HG03565 (cell line): ENCODE results near the gene SLC2A10.

Experiments
- ATAC-seq: cut with Tn5 transposase; IDR thresholded peaks from one replicate; pipeline ENCODE4 v1.9.1; 2021; ENCODE audit warnings: mild to moderate bottlenecking, moderate library complexity; ENCODE audit not compliant: unreplicated experiment

Gene SLC2A10

DNA sequence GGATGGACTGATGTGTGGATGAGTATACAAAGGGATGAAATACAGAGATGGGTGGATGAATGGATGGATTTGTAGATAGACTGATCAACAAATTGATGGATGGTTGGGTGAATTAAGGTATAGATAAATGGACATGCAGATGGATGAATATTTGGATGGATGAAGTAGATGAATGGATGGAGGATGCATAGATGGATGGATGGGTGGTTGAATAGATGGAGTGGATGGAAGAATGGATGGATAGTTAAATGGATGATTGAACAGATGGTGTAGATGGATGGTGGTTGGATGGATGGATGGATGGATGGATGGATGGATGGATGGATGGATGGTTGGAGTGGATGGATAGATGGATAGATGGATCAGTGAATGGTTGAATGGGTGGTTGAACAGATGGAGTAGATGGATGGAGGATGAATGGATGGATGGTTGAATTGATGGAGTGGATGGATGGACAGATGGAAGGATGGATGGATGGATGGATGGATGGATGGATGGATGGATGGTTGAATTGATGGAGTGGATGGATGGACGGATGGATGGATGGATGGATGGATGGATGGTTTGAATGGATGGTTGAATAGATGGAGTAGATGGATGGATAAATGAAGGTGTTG, 15.0 kb downstream of the SLC2A10 start:
- no peak for ATAC-seq

DNA sequence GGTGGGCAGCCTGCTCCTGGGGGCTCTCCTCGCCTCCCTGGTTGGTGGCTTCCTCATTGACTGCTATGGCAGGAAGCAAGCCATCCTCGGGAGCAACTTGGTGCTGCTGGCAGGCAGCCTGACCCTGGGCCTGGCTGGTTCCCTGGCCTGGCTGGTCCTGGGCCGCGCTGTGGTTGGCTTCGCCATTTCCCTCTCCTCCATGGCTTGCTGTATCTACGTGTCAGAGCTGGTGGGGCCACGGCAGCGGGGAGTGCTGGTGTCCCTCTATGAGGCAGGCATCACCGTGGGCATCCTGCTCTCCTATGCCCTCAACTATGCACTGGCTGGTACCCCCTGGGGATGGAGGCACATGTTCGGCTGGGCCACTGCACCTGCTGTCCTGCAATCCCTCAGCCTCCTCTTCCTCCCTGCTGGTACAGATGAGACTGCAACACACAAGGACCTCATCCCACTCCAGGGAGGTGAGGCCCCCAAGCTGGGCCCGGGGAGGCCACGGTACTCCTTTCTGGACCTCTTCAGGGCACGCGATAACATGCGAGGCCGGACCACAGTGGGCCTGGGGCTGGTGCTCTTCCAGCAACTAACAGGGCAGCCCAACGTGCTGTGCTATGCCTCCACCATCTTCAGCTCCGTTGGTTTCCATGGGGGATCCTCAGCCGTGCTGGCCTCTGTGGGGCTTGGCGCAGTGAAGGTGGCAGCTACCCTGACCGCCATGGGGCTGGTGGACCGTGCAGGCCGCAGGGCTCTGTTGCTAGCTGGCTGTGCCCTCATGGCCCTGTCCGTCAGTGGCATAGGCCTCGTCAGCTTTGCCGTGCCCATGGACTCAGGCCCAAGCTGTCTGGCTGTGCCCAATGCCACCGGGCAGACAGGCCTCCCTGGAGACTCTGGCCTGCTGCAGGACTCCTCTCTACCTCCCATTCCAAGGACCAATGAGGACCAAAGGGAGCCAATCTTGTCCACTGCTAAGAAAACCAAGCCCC, 16.0 kb downstream of the SLC2A10 start:
- ATAC-seq = no peak

DNA sequence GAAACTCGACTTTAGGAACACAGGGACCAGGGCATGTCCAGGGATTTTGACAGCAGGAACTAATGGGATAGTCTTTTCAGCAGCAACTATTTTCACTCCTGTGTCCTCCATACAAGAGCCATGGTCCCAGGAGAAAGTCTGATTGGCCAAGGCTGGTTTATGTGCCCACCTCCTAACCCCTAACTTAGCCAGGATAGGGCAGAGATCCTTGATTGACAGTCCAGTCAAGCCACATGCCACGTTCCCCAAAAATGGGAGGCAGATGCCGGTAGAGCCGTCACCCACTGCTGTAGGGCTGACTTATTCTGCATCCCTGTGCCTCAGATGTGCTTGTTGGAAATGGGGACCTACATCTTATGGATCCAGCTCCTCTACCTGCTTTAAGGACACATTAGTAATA, 22.3 kb downstream of the SLC2A10 start:
- no peak for ATAC-seq

DNA sequence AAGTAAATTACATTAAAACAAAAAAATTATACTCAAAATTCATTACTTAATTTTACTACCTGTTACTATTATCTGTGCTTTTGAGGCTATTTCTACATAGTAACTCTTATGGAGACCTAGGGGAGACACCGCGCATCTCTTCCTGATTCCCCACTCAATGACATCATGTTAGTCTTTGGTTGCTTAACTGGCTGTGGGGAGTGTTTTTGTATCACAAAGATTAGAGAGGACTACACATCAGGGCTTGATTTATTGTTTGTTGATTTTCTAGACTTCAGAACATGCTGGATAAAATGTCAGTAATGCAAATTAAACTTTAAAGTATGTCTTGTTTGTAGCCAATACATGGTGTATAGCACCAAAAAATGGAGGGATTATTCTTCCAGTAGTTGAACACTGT, 26.0 kb downstream of the SLC2A10 start:
- no peak for ATAC-seq

DNA sequence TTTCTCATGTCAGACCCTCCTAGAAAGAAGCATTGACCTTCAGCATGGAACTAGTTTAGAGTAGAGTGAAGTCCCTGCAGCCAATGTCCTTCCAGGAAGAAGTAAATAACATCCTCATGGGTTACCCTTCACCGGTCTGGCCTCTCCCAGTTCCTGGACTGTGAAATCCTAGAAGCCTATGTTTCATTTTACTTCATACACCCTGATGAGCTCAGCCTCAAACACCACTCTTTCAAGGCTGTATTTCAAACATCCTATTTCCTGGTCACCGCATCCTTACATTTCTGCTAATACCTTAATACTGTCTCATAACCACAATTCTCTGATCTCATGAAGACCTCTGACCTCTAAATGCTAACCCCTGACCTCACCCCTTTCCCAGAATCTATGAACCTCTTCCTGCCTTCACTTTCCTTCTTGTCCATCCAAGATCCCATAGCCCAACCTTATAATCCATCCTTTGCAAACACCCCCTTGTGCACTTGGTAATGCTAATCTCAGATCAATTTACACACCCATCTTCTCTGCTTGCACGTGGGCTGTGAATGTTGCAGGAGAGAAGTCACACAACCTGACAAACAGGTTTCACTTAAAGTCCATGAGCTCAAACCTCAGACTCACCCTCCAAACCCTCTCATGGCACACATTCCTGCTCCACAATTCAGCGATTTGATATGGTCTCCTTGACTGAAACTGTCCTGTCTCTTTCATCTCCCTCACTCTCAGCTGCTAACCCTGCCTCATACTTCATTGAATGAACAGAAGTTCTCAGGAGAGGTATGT, 30.2 kb downstream of the SLC2A10 start:
- ATAC-seq = no peak

DNA sequence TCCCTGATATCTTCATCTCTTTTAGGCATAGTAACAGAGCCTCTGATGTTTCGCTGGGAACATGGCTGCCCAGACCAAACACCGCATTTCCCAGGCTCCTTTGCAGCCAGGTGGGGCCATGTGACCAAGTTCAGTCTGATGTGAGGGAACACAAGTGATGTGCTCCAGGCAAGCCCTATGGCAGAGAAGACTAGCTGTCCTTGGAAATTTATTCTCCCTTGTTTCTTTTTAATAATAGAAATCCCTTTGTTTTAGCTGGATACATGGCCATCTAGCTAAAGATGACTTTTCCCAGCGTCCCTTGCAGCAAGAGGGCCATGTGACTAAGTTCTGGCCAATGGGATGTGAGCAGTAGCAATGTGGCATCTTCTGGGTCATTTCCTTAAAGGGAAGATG, 30.8 kb downstream of the SLC2A10 start:
- no peak for ATAC-seq

DNA sequence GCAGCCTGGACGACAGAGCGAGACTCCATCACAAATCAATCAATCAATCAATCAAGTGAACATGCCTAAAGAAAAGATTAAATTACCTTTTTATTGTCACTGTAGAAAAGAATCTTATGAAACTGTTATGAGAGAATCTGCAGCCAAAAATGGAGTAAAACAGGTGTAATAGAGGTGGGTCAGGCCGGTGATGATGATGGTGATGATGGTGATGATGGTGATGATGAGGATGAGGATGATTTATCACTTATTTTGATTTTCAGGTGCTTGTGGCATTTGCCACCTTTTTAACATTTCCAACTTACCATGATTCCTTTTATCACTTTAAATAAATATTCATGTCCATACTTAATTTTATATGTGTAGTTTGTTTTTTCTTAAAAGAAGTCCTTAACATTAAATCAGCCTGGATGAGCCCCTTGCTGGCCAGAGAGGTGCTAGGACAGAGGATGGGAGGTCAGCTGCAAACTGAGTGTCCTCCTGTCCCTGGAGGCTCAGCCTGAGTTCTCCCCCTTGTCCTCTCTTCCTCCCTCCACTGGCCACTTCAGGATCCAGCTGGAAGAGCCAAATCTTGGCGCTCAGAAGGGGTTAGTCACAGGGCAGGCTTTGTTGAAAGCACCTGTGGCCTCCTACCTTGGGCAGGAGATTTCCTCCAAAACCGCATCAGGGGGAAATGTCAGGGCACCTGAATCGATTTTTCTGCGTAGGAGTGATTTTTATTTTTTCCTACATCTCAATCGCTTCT, 32.6 kb downstream of the SLC2A10 start:
- no peak for ATAC-seq

DNA sequence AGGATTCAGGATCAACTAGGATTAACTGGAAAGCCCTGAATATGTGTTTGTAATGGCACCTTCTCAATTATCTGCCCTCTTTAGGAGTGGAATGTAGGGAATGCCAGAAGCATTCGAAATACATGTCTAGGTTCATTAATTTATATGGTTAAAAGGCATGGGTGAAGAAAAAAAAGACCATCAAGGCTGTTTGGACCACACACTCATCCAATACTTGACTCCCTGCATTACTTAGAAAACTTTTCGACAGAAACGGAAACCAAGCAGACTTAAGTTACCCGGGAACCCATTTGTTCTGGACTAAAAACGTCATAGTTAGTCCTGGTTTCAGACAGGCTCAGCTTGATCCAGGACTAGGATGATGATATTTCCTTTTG, 33.2 kb downstream of the SLC2A10 start:
- ATAC-seq = no peak

DNA sequence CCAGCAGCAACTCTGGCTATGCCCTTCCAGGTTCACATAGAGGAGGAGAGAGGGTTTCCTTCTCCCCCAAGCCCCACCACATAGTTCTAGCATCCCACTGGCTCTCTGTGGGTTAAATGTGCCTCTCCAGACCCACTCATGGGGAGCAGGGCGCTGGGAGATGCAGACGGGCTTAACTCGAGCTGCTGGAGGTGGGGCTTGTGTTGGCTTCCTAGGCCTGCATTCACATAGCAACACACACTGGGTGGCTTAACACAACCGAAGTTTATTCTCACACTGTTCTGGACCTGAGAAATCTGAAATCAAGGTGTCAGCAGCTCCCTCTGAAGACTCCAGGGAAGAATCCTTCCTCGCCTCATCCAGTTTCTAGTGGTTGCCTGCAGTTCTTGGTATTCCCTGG, 33.6 kb downstream of the SLC2A10 start:
- ATAC-seq = no peak

DNA sequence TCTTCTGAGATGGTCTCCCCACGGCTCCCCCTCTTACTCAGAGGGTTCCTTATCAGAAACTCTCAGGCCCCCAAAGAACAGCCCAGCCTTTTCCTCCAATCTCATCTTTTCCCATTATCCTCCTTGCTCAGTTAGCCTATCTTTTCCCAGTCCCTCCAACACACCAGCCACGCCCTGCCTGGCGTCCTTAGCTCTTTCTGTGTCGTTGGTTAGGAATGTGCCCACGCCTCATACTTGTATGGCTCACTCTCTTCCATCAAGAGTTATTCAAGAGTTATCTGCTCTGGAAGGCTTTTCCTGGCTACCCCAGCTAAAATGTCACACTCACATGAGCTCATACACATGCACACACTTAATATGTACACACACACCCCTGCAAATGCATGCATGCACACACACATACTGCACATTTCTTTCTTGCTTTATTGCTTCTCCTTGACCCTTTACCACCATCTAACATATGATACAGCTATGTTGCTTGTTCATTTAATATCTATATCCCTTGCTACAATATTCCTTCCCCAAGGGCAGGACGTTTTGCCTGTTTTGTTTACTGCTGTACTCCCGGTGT, 37.6 kb downstream of the SLC2A10 start:
- no peak for ATAC-seq

DNA sequence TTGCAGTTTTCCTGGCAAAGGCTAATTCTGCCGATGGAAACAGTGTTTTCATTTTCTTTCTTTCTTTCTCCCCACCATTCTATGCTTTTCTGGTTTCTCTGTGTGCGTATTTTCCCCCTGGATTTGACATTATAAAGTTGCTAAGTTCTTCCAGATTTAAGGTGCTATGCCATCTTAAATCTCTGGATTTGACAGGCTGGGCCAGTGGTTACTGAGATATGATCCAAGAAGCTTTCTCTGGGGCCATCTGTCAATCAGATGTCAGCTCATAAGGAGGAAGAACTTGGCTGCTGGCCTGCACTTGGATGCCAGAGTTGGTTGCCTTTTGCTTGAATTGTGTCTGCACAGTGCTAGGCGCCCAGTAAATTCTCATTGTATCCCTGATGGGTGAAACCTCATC, 39.7 kb downstream of the SLC2A10 start:
- ATAC-seq = no peak

DNA sequence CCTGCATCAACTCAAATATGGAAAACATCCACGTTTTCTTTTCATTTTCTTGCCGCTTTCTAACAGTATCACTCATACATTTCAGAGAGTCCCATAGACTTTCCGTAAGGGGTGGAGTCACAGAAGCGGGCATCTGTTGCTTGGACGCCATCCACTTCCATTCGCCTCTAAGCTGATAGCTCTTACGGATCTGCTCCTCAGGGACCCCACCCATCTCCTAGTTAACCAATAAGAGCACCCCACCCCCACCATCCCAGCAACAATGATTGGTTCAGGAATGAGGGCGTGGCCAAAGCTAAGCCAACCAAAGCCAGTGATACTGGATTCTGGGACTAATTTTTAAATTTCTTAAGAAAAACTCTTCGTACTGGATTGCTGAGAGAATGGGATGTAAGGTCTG, 42.4 kb downstream of the SLC2A10 start:
- no peak for ATAC-seq

DNA sequence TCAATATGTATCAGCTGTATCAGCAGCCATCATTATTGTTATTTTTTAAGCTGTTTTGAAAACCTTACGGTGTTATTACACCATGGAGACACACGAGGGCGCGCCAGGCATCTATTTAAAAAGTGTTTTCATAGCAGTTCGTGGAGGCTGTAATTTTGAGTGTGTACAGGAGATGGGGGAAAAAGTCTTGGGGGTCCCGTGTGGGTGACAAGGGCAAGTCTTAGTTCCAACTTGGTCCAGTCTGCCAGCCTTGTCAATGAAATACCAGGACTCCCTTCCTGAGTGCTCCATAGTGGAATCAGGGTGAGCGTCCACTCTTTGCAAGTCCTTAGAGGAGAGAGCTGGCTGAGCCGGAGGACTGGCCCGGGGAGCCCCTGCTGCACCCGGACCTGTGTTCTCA, 43.3 kb downstream of the SLC2A10 start:
- ATAC-seq = no peak

DNA sequence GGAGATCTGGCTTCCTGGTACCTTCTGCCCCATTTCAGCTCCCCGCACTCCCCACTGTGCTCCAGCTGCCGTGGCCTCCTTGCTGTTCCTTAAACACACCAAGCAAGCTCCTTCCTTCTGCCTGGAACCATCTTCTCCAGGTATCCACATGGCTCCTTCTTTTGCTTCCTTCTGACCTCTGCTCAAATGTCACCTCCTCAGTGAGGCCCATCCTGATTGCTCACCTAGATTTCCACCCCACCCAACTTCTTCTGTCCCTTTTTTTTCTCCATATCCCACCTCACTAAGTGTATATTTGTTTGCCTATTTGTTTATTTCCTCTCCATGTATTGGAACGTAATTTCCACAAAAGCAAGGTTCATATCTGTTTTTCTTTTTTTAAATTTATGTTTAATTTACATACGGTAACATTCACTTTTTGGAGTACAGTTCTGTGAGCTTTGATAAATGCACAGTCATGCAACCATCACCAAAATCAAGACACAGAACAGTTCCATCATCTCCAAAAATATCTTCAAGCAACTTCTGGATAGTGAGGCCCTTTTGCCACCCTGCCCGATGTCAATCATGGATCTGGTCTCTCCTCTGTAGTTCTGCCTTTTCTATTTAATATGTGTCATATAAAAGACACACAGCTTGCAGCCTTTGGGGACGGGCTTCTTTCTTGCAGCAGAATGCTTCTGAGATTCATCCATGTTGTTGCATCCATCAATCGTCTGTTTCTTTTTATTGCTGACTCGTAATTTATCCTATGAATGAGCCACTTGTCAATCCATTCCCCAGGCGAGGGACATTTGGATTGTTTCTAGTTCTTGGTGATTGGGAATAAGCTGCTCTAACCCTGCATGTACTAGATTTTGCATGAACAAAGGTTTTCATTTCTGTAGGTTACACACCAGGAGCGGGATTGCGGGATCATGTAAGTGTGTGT, 46.3 kb downstream of the SLC2A10 start:
- no peak for ATAC-seq

DNA sequence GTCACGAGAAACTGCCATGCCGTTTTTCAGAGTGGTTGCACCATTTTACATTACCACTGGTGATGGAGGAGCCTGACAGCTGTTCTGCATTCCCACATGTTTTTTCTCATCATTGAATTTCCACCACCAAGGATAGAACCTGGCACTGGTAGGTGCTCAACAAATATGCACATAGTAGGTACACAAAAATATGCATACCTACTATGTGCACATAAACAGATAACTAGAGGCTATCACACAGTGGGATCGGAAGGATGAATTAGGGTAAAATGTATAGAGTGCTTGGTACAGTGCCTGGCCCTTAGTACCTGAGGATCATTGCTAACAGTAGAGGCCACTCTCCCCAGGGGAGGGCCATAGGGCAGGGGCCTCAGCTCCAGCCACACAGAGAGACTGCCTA, 47.0 kb downstream of the SLC2A10 start:
- ATAC-seq = no peak

DNA sequence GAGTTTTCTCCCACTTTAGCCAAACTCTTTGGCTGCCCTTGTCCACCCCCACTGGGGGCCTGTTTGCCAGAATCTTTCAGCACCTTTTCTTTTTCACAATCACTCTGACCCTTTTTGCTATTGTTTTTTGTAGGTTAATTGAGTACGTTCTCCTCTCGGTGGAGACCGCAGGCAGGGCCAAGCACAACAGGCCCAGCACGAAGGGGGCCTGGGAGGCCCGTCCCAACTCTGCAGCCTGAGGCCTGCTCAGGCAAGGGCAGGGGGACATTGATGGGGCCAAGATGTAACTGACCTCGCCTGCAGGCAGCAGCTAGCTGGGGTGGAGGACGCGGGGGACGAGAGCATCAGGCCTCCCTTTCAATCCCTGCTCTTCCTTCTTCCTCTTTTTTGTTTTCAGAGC, 47.7 kb downstream of the SLC2A10 start:
- ATAC-seq = no peak

DNA sequence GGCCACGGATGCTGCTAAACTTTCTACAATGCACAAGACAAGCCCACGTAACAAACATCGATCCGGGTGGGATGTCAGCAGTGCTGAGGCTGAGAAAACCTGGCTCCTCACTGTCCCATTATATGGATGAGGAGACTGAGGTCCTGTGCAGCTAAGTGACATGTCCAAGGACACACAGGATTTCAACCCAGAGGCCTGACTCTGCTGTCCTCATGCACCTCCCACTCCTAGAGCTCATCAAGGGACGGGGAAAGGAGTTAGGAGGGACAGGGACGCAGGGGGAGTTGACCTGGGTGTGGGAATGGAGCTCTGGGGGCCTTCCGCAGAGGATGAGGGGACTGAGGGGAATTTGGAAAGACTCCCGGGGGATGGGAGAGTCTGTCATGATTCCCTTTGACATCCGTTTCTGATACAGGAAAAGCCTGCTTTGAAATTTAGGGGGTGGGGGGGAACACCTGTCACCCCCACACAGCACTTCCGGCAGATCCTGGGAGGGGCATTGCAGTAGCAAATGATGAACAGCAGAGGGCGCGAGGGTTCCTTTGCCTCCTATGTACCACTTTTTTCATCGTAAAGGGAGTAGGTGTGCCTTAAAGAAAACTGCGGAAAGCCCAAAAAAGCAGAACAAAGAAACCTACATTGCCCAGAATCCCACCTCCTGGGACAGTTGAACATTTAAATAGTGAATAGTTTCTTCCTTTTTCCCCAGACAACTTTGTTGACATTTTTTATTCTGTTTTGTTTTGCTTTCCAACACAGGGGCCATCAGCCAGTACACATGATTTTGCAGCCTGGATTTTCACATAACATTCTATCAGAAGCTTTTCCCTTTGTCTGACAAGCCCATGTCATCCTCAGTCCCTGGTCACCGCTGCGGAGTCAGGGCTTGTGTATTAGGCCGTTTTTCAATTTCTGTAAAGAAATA, 48.6 kb downstream of the SLC2A10 start:
- ATAC-seq = no peak

DNA sequence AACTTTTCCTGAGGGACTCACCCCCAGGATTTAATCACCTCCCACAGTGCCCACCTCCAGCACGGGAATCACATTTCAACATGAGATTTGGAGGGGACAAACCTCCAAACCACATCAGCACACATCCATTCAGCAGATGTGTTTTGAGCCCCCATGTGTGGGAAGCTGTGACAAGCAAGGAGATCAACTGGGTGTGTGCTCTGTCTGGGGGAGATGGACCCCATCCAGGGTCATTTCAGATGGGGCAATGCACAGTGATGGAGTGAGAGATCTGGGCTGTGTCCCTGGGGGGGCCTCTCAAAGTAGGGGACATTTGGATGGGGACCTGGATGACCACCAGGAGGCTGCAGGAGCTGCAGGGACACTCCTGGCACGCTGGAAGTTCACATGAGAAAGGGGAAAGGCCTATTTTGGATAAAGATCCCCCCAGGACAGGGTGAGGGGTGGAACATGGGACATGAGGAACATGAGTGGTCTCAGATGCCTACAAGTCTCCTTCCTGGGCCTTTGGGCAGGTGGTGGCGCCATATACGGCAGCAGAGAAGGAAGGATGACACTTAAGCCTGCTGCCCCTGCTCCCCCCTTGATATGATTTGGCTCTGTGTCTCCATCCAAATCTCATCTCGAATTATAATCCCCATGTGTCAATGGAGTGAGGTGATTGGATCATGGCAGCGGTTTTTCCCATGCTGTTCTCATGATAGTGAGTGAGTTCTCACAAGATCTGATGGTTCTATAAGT, 49.6 kb downstream of the SLC2A10 start:
- ATAC-seq = no peak
